ENCODE measurements around the gene BUD13. TPM values are rescaled to one million over a fixed set of nuclear protein-coding genes. Genes with fewer than 3 reads are reported as not detected.

Gene BUD13
- total and polyA plus RNA-seq, 10 of the 15 experiments (the other 5 are each of a cell fraction or from before 2014, with no cell fraction given): 10.9 to 36.5 (median 24.7) TPM

- no peak overlapping the region for H3K4me3 ChIP-seq
- RAD21 ChIA-PET (ENCODE audit: unreplicated experiment): no interaction called here
- FAIRE-seq (no peak), DNase-seq (ENCODE audit: low read depth, low spot score) (no peak), ATAC-seq (no peak)
- peaks cover 7 to 33% of the 10 kb centered on the region in 2 experiments for H3K36me3 ChIP-seq (ENCODE audit: control insufficient read depth in 2 of 2, insufficient read depth in 2 of 2, low read length in 1 of 2)
- H3K9ac ChIP-seq (ENCODE audit: control insufficient read depth, insufficient read depth, low read length): no peak overlapping the region
- H4K20me1 ChIP-seq (ENCODE audit: control insufficient read depth, insufficient read depth): no peaks in the 10 kb centered on the region
- no peak for TF ChIP-seq ZNF687 (IDR thresholded peaks at IDR 0.05)
- no peak for TF ChIP-seq EP300 (IDR thresholded peaks at IDR 0.05; ENCODE audit: borderline replicate concordance in 1 of 2, control insufficient read depth in 1 of 2, low read depth in 2 of 2, low read length in 2 of 2)
- TF ChIP-seq NRF1 (conservative IDR thresholded peaks at IDR 0.05; ENCODE audit: low read depth, low read length): no peak
- TF ChIP-seq JUNB (IDR thresholded peaks at IDR 0.05): no peak
- TF ChIP-seq PKNOX1 (IDR thresholded peaks at IDR 0.05): no peak
- TF ChIP-seq CUX1 (IDR thresholded peaks at IDR 0.05; ENCODE audit: insufficient replicate concordance, low read depth, low read length): no peak
- no peak for TF ChIP-seq E4F1 (IDR thresholded peaks at IDR 0.05; ENCODE audit: borderline replicate concordance, partially characterized antibody)
- no peaks in the 10 kb centered on the region; the same call in 1 of the 2 replicates for H3K79me2 ChIP-seq (ENCODE audit: control insufficient read depth, insufficient read depth, low read length)
- no TSS peak for BruUV-seq (replicated peaks)
- H3K4me1 ChIP-seq (ENCODE audit: control insufficient read depth, insufficient read depth, low read length): peaks cover 5% of the 10 kb centered on the region
- no peaks in the 10 kb centered on the region for H3K9me3 ChIP-seq (replicated peaks; ENCODE audit: control insufficient read depth, insufficient read depth, low read length)
- 96% methylated on average over 4 of the region's 4 CpGs for WGBS (ENCODE audit: insufficient coverage, insufficient replicate concordance, low lambda C conversion rate, missing lambda C conversion rate)
- POLR2A ChIA-PET: no interaction called here
- SMC1A ChIA-PET (ENCODE audit: uncharacterized antibody, unreplicated experiment): no interaction called here
- intact Hi-C loops (cut with micrococcal nuclease; ENCODE audit: unreplicated experiment) (no loop called here), in situ Hi-C loops (cut with MboI) (no loop called here)
- CTCF ChIA-PET: no interaction called here
- no peaks in the 10 kb centered on the region for H3K27me3 ChIP-seq (replicated peaks in 1 of 2; ENCODE audit: control insufficient read depth in 2 of 2, insufficient read depth in 2 of 2, low read length in 1 of 2)
- H2AFZ ChIP-seq (ENCODE audit: control insufficient read depth, low read depth, low read length): no peak overlapping the region
- H3K27ac ChIP-seq (ENCODE audit: control insufficient read depth, insufficient read depth): no peak overlapping the region
- no peak overlapping the region for H3K4me2 ChIP-seq (ENCODE audit: control insufficient read depth, insufficient read depth)
These were observed 5.8 kb upstream of the BUD13 start for GRCh38 chr11:116778556-116778955.
